ENCODE measurements around the gene SCAMP1. TPM values are rescaled to one million over a fixed set of nuclear protein-coding genes. Genes with fewer than 3 reads are reported as not detected.

SCAMP1 gene, protein sequence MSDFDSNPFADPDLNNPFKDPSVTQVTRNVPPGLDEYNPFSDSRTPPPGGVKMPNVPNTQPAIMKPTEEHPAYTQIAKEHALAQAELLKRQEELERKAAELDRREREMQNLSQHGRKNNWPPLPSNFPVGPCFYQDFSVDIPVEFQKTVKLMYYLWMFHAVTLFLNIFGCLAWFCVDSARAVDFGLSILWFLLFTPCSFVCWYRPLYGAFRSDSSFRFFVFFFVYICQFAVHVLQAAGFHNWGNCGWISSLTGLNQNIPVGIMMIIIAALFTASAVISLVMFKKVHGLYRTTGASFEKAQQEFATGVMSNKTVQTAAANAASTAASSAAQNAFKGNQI
- 10 to 100 TPM; 13.6 to 18.3 TPM for total RNA-seq

- Mint-ChIP-seq H3K4me3 (peak within 1 kb of the TSS; percentile 94), H3K9me3 (no peaks in the 10 kb centered on the region), H3K36me3 (peaks cover 6% of the 10 kb centered on the region), H3K27me3 (no peaks in the 10 kb centered on the region), H3K27ac (peak within 1 kb of the TSS; percentile 96), H3K4me1 (ENCODE audit: low read depth) (peaks cover 38% of the 10 kb centered on the region)
- intact Hi-C loops (cut with micrococcal nuclease), result loop anchor here (1.0 to 10.0 kb wide), 3 partner anchors 66 to 625 kb away; partner anchors contain the start of genes AP3B1, ARSB and TBCA
- ChIA-PET CTCF (interaction anchor here (0.5 to 1.8 kb wide), 7 partner anchors 13 to 69 kb away, joined by 3 to 19 read pairs (median 3); partner anchors contain the start of gene AP3B1), POLR2A (interaction anchor here (0.7 to 2.2 kb wide), 4 partner anchors 65 to 625 kb away, joined by 3 to 37 read pairs (median 4); partner anchors contain the start of genes AP3B1 and ARSB)
- DNase-seq, result peak; percentile 94
These were observed at the start of gene SCAMP1 for GRCh38 chr5:78359831-78360673. Gene SCAMP1 (plus strand): TSS chr5:78360617. CDS start chr5:78360672, 55 bp downstream.

DNA sequence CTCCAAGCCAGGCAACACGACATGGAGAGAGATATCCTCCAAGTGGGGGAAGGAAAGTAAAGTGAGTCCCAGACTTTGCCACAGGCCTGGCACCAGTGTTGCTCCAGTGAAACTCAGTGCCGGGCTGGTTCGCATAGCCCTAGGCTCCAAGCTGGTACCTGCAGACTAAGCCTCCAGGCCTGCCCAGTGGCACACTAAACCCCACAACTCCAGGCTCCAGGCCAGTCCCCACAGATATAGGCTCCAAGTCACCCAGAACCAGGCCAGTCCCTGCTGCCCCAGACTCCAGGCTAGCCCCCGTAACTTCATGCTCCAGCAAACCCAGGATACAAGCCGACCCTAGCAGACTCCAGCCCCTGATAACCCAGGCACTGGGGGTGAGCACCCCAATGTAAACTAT lies 42.9 kb upstream of the SCAMP1 start:
- POLR2A ChIA-PET, result no interaction called here
- H3K4me1 Mint-ChIP-seq (ENCODE audit: low read depth), result no peaks in the 10 kb centered on the region
- H3K4me3 Mint-ChIP-seq, result no peak overlapping the region
- CTCF ChIA-PET, result no interaction called here
- DNase-seq, result no peak
- H3K36me3 Mint-ChIP-seq, result no peaks in the 10 kb centered on the region
- intact Hi-C loops (cut with micrococcal nuclease), result loop anchor here (1.0 kb wide), 1 partner anchor 38 kb away; no protein-coding TSS in a partner anchor
- H3K27me3 Mint-ChIP-seq, result peaks cover 3% of the 10 kb centered on the region
- no peak overlapping the region for H3K27ac Mint-ChIP-seq
- no peaks in the 10 kb centered on the region for H3K9me3 Mint-ChIP-seq

DNA sequence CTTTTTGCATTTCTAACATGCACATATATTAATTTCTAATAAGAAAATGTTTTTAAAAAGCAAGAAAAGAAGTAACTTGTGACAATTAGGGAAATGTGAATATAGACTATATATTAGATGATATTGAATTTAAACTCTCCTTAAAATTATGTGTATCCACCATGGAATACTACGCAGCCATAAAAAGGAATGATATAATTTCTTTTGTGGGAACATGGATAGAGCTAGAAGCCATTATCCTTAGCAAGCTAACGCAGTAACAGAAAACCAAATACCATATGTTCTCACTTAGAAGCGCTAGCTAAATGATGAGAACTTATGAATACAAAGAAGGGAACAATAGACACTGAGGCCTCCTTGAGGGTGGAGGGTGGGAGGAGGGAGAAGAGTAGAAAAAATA lies 42.1 kb upstream of the SCAMP1 start:
- POLR2A ChIA-PET, result no interaction called here
- H3K4me3 Mint-ChIP-seq, result no peak overlapping the region
- H3K27ac Mint-ChIP-seq, result no peak overlapping the region
- H3K4me1 Mint-ChIP-seq (ENCODE audit: low read depth), result no peaks in the 10 kb centered on the region
- peaks cover 3% of the 10 kb centered on the region for H3K27me3 Mint-ChIP-seq
- H3K36me3 Mint-ChIP-seq, result no peaks in the 10 kb centered on the region
- intact Hi-C loops (cut with micrococcal nuclease), result no loop called here
- DNase-seq, result no peak
- CTCF ChIA-PET, result no interaction called here
- H3K9me3 Mint-ChIP-seq, result no peaks in the 10 kb centered on the region

- Mint-ChIP-seq H3K4me1 (ENCODE audit: low read depth) (no peaks in the 10 kb centered on the region), H3K4me3 (no peak overlapping the region), H3K36me3 (no peaks in the 10 kb centered on the region), H3K9me3 (no peaks in the 10 kb centered on the region), H3K27ac (no peak overlapping the region), H3K27me3 (peaks cover 1% of the 10 kb centered on the region)
- ChIA-PET CTCF (interaction anchor here (1.5 kb wide), 1 partner anchor 645 kb away, joined by 3 read pairs; no protein-coding TSS in a partner anchor), POLR2A (no interaction called here)
- intact Hi-C loops (cut with micrococcal nuclease), result no loop called here
- no peak for DNase-seq
These were observed 40.0 kb upstream of the SCAMP1 start for GRCh38 chr5:78320401-78320800.

GRCh38 chr5:78323241-78323640 lies 37.2 kb upstream of the SCAMP1 start:
- H3K9me3 Mint-ChIP-seq, result no peaks in the 10 kb centered on the region
- peaks cover 7% of the 10 kb centered on the region for H3K27me3 Mint-ChIP-seq
- no peak for DNase-seq
- intact Hi-C loops (cut with micrococcal nuclease), result no loop called here
- CTCF ChIA-PET, result no interaction called here
- POLR2A ChIA-PET, result no interaction called here
- no peaks in the 10 kb centered on the region for H3K36me3 Mint-ChIP-seq
- no peak overlapping the region for H3K27ac Mint-ChIP-seq
- no peaks in the 10 kb centered on the region for H3K4me1 Mint-ChIP-seq (ENCODE audit: low read depth)
- no peak overlapping the region for H3K4me3 Mint-ChIP-seq

DNA sequence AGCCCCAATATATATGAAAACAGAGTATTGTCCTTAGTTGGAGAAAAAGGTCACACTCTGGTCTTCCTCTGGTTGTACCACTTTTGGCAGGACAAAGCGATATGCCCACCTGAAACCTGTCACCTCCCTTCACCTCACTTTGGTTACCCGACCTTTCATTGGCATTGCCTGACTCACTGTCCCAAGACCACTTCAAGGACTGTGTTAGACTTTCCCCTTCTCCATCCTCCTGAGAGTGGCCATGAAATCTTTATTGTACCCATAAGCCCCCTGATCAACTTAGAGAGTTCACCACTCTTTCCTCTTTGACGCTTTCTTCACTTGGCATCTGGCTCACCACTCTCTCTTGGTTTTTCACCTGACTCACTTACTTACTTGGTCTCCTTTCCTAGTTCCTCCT lies 33.5 kb upstream of the SCAMP1 start:
- Mint-ChIP-seq H3K27me3 (peaks cover 6% of the 10 kb centered on the region), H3K4me1 (ENCODE audit: low read depth) (no peaks in the 10 kb centered on the region), H3K27ac (no peak overlapping the region), H3K9me3 (no peaks in the 10 kb centered on the region), H3K4me3 (no peak overlapping the region), H3K36me3 (no peaks in the 10 kb centered on the region)
- intact Hi-C loops (cut with micrococcal nuclease), result no loop called here
- CTCF ChIA-PET, result no interaction called here
- DNase-seq, result no peak
- POLR2A ChIA-PET, result no interaction called here

DNA sequence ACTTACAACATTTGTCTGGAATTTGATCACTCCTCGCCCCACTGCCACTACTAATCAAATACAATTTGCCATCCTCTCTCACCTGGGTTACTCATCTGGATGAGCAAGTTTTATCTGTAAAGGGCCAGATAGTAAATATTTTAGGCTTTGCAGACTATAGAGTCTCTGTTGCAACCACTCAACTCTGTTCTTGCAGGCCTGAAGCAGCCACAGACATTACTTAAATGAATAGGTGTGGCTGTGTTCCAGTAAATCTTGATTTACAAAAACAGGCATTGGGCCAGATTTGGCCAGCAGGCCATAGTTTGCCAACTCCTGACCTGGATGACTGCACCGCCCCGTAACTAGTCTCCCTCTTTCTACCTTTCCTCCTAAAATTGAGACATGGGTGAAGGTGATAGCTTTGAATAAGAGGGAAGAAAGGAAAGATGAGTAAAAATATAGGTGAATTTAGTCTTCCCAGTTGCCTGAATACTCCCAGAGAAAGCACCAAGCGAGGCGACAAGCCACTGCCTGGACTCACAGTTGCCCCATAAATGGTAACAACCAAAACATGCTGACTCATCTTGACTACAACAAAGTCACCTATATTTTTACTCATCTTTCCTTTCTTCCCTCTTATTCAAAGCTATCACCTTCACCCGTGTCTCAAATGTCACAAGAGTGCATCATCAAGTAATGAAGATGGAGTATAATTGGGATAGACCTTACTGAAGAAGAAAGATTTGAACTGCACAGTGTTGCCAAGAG lies 32.5 kb upstream of the SCAMP1 start:
- peaks cover 6% of the 10 kb centered on the region for H3K27me3 Mint-ChIP-seq
- CTCF ChIA-PET, result no interaction called here
- H3K27ac Mint-ChIP-seq, result no peak overlapping the region
- no peak for DNase-seq
- intact Hi-C loops (cut with micrococcal nuclease), result no loop called here
- no peak overlapping the region for H3K4me3 Mint-ChIP-seq
- no peaks in the 10 kb centered on the region for H3K4me1 Mint-ChIP-seq (ENCODE audit: low read depth)
- H3K36me3 Mint-ChIP-seq, result no peaks in the 10 kb centered on the region
- H3K9me3 Mint-ChIP-seq, result no peaks in the 10 kb centered on the region
- POLR2A ChIA-PET, result no interaction called here

- ChIA-PET POLR2A (no interaction called here), CTCF (no interaction called here)
- Mint-ChIP-seq H3K4me1 (ENCODE audit: low read depth) (no peaks in the 10 kb centered on the region), H3K4me3 (no peak overlapping the region), H3K36me3 (no peaks in the 10 kb centered on the region), H3K9me3 (no peaks in the 10 kb centered on the region), H3K27ac (no peak overlapping the region), H3K27me3 (peaks cover 6% of the 10 kb centered on the region)
- no peak for DNase-seq
- intact Hi-C loops (cut with micrococcal nuclease), result no loop called here
These were observed 31.7 kb upstream of the SCAMP1 start for GRCh38 chr5:78328585-78329173.

- peaks cover 11% of the 10 kb centered on the region for H3K27me3 Mint-ChIP-seq
- no peak overlapping the region for H3K4me3 Mint-ChIP-seq
- no peaks in the 10 kb centered on the region for H3K36me3 Mint-ChIP-seq
- peaks cover under 1% of the 10 kb centered on the region for H3K9me3 Mint-ChIP-seq
- ChIA-PET POLR2A (no interaction called here), CTCF (no interaction called here)
- intact Hi-C loops (cut with micrococcal nuclease), result no loop called here
- no peak overlapping the region for H3K27ac Mint-ChIP-seq
- no peak for DNase-seq
- H3K4me1 Mint-ChIP-seq (ENCODE audit: low read depth), result no peaks in the 10 kb centered on the region
These were observed 28.8 kb upstream of the SCAMP1 start for GRCh38 chr5:78331523-78332080.

DNA sequence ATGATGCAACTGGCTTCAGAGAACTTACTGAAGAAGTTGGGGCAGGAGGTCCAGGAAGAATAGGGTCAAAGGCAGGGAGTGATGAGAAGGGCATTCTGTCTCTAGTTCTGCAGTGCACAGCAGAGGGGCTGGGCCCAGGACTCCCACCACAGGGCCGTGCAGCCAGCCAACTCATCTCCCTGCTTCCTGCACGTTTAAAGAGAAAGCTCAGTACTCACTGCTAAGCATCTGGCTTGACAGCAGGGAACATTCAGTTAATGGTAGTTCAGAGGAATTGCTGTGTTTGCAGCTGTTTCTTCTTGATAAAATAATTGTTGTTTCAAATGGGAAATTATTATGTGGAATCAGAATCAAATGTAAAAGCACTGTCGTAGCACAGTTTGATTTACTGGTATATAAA lies 25.6 kb upstream of the SCAMP1 start:
- intact Hi-C loops (cut with micrococcal nuclease), result no loop called here
- Mint-ChIP-seq H3K4me3 (no peak overlapping the region), H3K36me3 (peaks cover 6% of the 10 kb centered on the region), H3K9me3 (peaks cover 18% of the 10 kb centered on the region), H3K27ac (no peak overlapping the region), H3K4me1 (ENCODE audit: low read depth) (no peaks in the 10 kb centered on the region), H3K27me3 (peaks cover 9% of the 10 kb centered on the region)
- ChIA-PET POLR2A (no interaction called here), CTCF (no interaction called here)
- no peak for DNase-seq

DNA sequence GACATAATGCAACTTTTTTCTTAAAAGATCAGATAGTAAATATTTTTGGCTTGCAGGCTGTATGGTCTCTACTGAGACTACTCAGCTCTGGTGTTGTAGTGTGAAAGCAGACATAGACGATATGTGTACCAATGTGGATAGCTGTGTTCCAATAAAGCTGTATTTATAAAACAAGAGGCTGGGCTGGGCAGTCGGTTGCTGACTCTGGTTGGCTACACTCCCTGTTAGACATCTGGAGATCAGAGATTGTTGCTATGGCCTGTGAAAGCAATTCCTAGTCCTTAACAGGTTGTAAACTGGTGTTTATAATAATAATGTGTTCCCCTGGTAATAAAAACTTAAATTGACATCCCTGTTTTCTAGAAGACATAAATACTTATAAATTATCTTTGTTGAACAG lies 24.4 kb upstream of the SCAMP1 start:
- no peak for DNase-seq
- peaks cover 6% of the 10 kb centered on the region for H3K36me3 Mint-ChIP-seq
- POLR2A ChIA-PET, result no interaction called here
- no peak overlapping the region for H3K27ac Mint-ChIP-seq
- H3K4me1 Mint-ChIP-seq (ENCODE audit: low read depth), result no peaks in the 10 kb centered on the region
- H3K4me3 Mint-ChIP-seq, result no peak overlapping the region
- H3K27me3 Mint-ChIP-seq, result peaks cover 9% of the 10 kb centered on the region
- peaks cover 18% of the 10 kb centered on the region for H3K9me3 Mint-ChIP-seq
- intact Hi-C loops (cut with micrococcal nuclease), result no loop called here
- CTCF ChIA-PET, result no interaction called here

DNA sequence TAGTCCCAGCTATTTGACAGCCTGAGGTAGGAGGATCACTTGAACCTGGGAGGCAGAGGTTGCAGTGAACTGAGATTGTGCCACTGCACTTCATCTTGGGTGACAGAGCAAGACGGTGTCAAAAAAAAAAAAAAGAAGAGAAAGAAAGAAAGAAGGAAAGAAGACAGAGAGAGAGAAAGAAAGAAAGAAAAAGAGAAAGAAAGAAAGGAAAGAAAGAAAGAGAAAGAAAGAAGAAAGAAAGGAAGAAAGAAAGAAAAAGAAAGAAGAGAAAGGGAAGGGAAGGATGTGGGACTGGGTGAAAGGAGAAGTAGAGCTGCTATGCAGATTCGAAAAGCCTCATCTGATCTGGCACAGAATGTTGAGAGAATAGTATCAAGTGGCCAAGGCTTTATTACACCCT lies 23.7 kb upstream of the SCAMP1 start:
- Mint-ChIP-seq H3K4me1 (ENCODE audit: low read depth) (no peaks in the 10 kb centered on the region), H3K4me3 (no peak overlapping the region), H3K36me3 (peaks cover 6% of the 10 kb centered on the region), H3K27me3 (peaks cover 9% of the 10 kb centered on the region), H3K27ac (no peak overlapping the region), H3K9me3 (peaks cover 18% of the 10 kb centered on the region)
- CTCF ChIA-PET, result no interaction called here
- DNase-seq, result no peak
- POLR2A ChIA-PET, result no interaction called here
- intact Hi-C loops (cut with micrococcal nuclease), result no loop called here

Measured in activated CD4-positive, alpha-beta memory T cell treated with anti-CD3 and anti-CD28 coated beads for 36 hours (primary cell).